Cerebellar nuclear complex (tissue), 1 donor: ENCODE results near the gene GPC6.

Source experiments
- DNase-seq, 2 experiments: peaks; one replicate each; lab custom pipeline; 2025; lab: John Stamatoyannopoulos, UW

Gene GPC6

GRCh38 chr13:93268327-93269028 is 41.9 kb downstream of the GPC6 start:
- DNase-seq = no peak

DNA sequence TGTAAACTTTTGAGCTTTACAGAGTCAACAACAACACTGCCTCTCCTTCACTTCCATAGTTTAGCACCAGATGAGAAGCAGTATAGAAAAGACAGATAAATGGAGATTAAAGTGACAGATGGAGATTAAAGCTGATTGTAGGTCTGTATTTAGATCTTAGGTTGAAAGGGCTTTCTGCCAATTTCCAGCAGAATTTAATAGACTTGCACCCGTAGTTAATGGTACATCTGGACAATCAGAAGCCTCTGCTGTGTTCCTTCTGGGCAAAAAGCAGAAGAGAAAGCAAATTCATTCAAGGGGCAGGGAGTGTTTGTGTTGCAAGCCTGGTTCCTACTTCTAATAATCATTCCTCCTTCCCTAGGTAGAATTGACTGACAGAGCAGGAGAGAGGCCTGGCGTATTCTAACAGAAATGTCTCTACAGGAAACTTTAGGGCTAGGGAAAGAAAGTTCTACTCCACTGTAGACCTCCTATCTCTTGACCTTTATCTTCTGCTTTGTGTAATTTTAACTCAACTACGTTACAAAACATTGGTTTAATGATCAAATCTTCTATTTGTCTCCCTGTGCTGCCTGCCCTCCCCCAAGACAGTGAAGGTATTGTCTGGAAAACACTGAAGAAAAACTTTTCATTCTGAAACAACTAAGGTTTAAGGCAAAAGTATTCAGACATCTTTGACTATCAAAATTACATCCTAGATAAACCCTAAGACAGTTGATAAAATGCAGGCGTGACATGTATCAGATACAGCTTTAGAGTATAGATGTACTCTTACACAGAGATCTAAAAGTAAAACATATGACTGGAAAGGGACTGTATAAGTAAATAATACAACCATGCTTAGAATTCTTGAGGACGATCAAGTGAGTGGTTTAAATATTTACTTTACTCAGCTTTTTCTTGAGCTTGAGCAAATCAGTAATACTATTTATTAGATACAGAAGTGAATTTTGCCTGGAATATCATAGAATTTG is 44.4 kb downstream of the GPC6 start:
- no peak for DNase-seq

- DNase-seq = no peak
These were observed 53.4 kb downstream of the GPC6 start for GRCh38 chr13:93279982-93280381.

- no peak for DNase-seq
These were observed 54.1 kb downstream of the GPC6 start for GRCh38 chr13:93280688-93281087.

DNA sequence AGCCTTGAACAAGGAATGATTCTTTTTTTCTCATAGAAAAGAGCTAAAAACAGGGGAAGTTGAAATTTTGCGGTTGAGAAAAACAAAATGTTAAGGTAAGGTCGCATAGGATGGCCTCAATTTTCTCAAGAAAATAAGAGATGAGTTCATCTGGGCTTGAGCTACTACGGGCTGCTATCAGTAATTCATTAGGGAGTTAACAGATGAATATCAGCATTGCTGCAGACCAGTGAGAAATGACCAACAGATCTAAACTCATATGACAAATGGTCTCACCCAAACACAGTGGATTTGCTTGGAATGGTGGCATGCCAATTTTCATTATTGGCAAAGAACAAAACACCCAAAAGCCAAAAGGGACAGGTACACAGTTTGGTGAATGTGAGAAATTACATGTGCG is 56.6 kb downstream of the GPC6 start:
- no peak for DNase-seq

GRCh38 chr13:93284064-93284463 is 57.5 kb downstream of the GPC6 start:
- DNase-seq = no peak

- no peak for DNase-seq
These were observed 59.4 kb downstream of the GPC6 start for GRCh38 chr13:93286047-93286446.

DNA sequence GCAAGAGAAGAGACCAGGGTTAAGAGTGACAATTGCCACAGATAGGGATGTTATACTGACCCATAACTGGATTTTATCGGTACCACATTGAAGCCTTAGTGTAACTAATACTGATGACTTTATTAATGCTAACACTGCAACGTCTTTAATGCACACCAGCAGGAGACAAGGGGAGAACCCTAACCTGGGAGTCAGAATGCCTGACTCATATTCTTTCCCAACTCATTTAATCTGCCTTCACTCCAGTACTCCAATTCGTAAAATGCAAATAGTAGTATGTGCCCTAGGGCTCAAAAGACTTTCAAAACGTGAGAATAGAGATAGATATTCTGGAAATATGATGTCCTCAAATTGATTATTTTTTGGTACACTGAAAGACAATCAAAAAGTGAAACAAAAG is 62.4 kb downstream of the GPC6 start:
- DNase-seq = no peak

GRCh38 chr13:93289842-93290241 is 63.2 kb downstream of the GPC6 start:
- no peak for DNase-seq

- DNase-seq = no peak
These were observed 63.9 kb downstream of the GPC6 start for GRCh38 chr13:93290503-93290902.

GRCh38 chr13:93292366-93292765 is 65.8 kb downstream of the GPC6 start:
- no peak for DNase-seq

DNA sequence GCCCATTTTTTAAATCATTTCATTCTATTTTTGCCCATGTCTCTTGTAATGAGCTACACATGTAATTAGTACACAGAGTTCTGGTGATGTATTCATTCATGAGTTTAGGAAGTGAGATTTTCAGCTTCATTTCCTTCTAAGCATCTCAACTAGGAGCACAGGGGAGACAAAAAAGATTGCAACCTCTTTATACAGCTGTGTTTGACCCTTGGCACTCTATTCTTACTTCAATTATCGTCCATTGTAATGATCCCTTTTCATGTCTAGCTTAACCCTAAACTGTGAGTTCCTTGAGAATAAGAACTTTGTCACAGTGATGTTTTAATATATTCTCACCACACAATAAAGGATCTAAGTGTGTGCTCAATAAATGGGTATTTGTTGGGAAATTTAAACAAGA is 67.1 kb downstream of the GPC6 start:
- no peak for DNase-seq

GRCh38 chr13:93296584-93296983 is 70.0 kb downstream of the GPC6 start:
- DNase-seq = no peak

GRCh38 chr13:93298713-93299112 is 72.1 kb downstream of the GPC6 start:
- no peak for DNase-seq

GRCh38 chr13:93304134-93304533 is 77.5 kb downstream of the GPC6 start:
- DNase-seq = no peak

DNA sequence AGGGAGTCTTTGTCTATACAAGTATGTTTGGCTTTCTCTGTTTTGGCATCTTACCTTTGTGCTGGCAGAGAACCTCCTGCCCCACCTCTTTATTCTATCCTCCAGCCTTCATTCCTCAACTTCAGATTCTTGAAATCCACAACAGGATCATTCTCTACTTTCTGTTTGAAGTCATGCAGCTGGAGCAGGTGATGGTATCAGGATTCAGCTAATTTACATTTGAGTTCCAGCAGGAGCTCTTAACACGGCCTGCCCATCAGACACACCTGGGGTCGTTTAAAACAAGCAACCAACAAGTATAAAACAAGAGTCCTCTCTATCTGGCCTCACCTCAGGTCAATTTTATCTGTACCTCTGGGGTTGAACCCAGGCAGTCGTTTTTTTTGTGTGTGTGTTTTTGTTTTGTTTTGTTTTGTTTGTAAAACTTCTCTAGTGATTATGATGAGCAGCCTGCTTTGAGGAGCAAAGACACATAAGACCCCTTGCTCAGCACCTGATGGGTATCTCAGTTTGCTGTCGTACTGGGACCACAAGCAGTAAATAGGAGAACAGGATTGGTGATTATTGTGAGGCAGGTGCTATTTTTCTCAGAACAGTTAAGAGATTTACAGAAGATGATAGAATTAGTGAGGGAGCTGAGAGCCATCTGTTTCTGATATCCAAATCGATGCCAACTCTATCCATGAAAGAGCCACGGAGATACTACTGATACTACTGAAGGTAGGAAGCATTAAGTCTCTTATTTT is 78.4 kb downstream of the GPC6 start:
- DNase-seq = no peak

DNA sequence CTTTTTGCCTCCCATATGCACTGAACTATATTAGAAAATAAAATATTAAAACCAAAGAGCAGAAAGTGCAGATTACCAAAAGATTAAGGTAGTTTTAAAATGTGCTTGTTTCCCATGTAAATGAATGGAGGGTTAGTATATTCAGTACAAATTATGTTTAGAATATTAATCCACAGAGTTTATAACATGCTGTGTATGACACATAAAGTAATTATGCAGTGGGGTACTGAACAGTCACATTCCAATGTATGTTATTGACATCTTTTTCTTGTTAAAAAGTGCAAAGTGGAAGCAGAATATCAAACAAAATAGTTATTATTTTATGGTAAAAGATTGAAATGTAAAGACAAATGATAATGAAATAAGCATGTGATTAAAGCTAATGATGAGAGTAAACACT is 79.3 kb downstream of the GPC6 start:
- DNase-seq = no peak

DNA sequence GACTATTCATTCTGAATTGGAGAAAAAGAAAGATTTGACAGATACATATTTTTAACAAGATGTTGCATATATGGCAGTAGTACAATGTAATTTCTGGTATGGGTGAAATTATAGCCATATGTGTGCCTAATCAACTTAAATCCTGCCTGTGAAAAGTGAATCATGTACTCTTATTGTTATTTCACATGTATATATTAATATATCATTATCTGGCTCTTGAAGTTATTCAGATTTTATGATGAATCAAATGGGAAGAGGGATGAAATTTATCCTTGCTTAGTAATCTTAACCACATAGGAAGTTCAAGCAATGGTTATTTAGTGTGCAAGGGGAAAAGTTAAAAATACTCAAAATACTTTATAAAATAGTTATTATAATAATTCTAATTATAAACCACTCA is 80.5 kb downstream of the GPC6 start:
- DNase-seq = no peak

GRCh38 chr13:93307651-93308050 is 81.0 kb downstream of the GPC6 start:
- DNase-seq = no peak

- DNase-seq = no peak
These were observed 83.4 kb downstream of the GPC6 start for GRCh38 chr13:93309886-93310523.

DNA sequence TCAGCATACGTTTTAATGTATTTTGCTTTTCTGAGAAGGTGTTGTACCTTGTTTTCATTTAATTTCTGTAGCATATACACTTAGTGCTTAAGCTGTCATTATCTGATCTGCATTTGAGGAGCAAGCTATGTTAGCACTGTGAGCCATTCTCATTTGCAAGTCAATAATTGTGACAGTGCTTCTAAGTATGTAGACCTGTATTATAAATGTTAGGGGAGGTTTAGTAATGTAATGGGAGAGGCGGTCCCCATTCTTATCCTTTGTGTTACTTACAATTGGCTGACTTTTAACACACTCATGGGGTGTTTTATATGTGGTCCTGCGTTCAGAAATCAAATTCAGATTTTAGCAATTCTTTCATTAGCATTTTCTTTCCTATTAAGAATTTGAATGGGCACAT is 90.2 kb downstream of the GPC6 start:
- DNase-seq = no peak
